GM12864 (cell line): ENCODE data around the gene TMSB15C.
"Not testable (repeated sequence)": the region's sequence is repeated elsewhere in the genome, so short reads cannot be mapped to it uniquely, and the experiment has no call there.

ENCODE experiments used
- DNase-seq: peaks from one replicate; pipeline ENCODE4 v3.0.0-alpha.2; 2011; ENCODE audit warnings: low read depth
- H3K4me3 ChIP-seq: 2 replicates; pipeline ENCODE4 v1.5.1; 2011; ENCODE audit warnings: mild to moderate bottlenecking, low read depth, low read length, control low read depth
- CTCF ChIP-seq: IDR thresholded peaks from 2 replicates; pipeline ENCODE4 v1.5.1; 2011; ENCODE audit warnings: low read depth, mild to moderate bottlenecking, moderate library complexity, low read length, control low read depth, inconsistent platforms; ENCODE audit errors: missing control alignments

The TMSB15C gene

GRCh38 chrX:104075778-104076445 is at the start of gene TMSB15C:
TSS of gene TMSB15C (minus strand) at chrX:104076236.
- not testable (repeated sequence) for DNase-seq, H3K4me3 ChIP-seq

GRCh38 chrX:104122829-104123228 is 46.8 kb upstream of the TMSB15C start:
- no peak for TF ChIP-seq CTCF
- no peak overlapping the region for H3K4me3 ChIP-seq
- DNase-seq: no peak

- DNase-seq: no peak
- no peak for TF ChIP-seq CTCF
- no peak overlapping the region for H3K4me3 ChIP-seq
Observed at GRCh38 chrX:104118765-104119164, 42.7 kb upstream of the TMSB15C start.

GRCh38 chrX:104117759-104118158 is 41.7 kb upstream of the TMSB15C start:
- H3K4me3 ChIP-seq: no peak overlapping the region
- no peak for DNase-seq
- no peak for TF ChIP-seq CTCF

GRCh38 chrX:104113222-104113965 is 37.4 kb upstream of the TMSB15C start:
- TF ChIP-seq CTCF: peak; percentile 54
- H3K4me3 ChIP-seq: peak overlapping the region; percentile 66
- DNase-seq: no peak

- DNase-seq: no peak
- peak within 1 kb of the TSS; percentile 66 for H3K4me3 ChIP-seq
- TF ChIP-seq CTCF: no peak
Observed at GRCh38 chrX:104112326-104112951, 36.4 kb upstream of the TMSB15C start, which contains the start of gene ZCCHC18. TSS of gene ZCCHC18 (plus strand) at chrX:104112523. CDS start at chrX:104114112, 1,589 bp downstream.

GRCh38 chrX:104110491-104111240 is 34.6 kb upstream of the TMSB15C start:
- not testable (repeated sequence) for H3K4me3 ChIP-seq

More at GRCh38 chrX:104110491-104111240, 34.6 kb upstream of the TMSB15C start:
- DNase-seq: not testable (repeated sequence)
